GM19240 (cell line): ENCODE results near the gene TMBIM6.
"Not testable (repeated sequence)": the region's sequence is repeated elsewhere in the genome, so short reads cannot be mapped to it uniquely, and the experiment has no call there.

Source experiments
- DNase-seq: peaks from one replicate; pipeline ENCODE4 v3.0.0; 2011; ENCODE audit warnings: low spot score; ENCODE audit not compliant: insufficient read length

TMBIM6 gene

GRCh38 chr12:49776413-49776812, 35.1 kb downstream of the TMBIM6 start:
- peak; percentile 73 for DNase-seq

GRCh38 chr12:49776858-49777257, 35.5 kb downstream of the TMBIM6 start:
- no peak for DNase-seq

GRCh38 chr12:49777341-49777740, 36.0 kb downstream of the TMBIM6 start:
- DNase-seq, result no peak

GRCh38 chr12:49777800-49778748, 36.7 kb downstream of the TMBIM6 start:
- peak; percentile 64 for DNase-seq

DNA sequence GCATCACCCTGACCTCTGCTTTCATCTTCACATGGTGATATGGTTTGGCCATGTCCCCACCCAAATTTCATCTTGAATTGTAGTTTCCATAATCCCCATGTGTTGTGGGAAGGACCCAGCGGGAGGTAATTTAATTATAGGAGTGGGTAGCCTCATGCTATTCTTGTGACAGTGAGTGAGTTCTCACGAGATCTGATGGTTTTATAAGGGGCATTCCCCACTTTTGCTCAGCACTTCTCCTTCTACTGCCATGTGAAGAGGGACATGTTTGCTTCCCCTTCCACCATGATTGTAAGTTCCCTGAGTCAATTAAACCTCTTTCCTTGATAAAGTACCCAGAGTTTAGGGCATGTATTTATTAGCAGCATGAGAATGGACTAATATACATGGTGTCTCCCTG, 38.2 kb downstream of the TMBIM6 start:
- no peak for DNase-seq

- DNase-seq, result not testable (repeated sequence)
Measured at GRCh38 chr12:49780914-49781313, 39.6 kb downstream of the TMBIM6 start.

GRCh38 chr12:49783917-49784676, 42.7 kb downstream of the TMBIM6 start:
- DNase-seq, result no peak

DNA sequence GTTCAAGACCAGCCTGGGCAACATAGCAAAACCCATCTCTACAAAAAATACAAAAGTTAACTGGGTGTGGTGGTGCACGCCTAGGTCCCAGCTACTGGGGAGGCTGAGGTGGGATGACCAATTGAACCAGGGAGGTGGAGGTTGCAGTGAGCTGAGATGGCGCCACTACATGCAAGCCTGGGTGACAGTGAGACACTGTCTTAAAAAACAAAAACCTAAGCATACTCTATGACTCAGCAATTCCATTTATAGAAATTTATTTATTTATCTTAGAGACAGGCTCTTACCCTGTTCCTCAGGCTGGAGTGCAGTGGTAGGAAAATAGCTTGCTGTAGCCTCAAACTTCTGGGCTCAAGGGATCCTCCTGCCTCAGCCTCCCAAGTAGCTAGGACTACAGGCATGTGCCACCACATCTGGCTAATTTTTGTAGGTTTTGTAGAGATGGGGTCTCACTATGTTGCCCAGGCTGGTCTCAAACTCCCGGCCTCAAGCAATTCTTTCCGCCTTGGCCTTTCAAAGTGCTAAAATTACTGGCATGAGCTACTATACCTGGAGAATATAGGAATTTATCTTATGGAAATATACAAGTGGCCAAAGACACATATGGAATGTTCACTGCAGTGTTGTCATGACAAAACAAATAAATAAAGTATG, 43.5 kb downstream of the TMBIM6 start:
- DNase-seq, result no peak

- DNase-seq, result no peak
Measured at GRCh38 chr12:49787672-49788071, 46.3 kb downstream of the TMBIM6 start.

GRCh38 chr12:49789992-49790391, 48.6 kb downstream of the TMBIM6 start:
- DNase-seq, result no peak

DNA sequence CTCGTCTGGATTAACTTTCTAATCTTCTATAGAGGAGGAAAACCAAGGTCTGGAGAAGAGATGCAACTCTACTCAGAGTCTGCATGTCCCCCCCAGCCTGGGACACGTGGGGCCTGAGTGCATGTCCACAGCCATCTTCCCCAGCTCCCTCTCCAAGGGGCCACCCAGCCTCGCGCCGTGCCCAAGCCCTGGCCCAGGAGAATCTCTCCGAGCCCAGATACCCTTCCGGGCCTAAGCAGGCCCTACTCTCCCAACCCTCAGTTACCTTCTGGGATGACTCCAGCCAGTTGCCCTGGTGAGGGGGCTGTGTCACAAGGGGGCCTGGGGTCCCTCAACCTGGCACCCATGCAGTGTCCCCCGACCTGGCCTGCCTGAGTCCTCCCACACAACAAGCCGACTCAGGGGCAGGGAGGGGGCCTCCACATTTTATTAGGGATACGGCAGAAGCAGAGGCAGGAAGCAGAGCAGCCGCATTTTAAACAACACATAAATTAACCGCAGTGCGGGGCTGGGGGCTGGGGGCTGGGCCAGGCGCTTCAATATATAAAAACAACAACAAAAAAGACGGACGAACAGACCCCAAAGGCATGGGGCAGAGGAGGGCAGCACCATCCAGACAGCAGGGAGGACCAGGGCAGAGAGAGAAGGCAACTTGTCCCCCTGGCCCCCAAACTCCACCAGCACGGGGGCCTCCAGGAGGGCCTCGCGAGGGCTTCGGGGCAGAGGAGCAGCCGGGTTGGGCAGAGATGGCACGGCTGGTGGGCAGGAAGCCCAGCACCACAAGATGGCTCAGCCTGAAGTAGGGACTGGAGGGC, 49.6 kb downstream of the TMBIM6 start:
- DNase-seq, result no peak

GRCh38 chr12:49791700-49792099, 50.3 kb downstream of the TMBIM6 start:
- no peak for DNase-seq

- DNase-seq, result no peak
Measured at GRCh38 chr12:49792181-49792970, 51.0 kb downstream of the TMBIM6 start.

GRCh38 chr12:49792976-49793580, 51.7 kb downstream of the TMBIM6 start:
- no peak for DNase-seq

GRCh38 chr12:49793620-49794019, 52.3 kb downstream of the TMBIM6 start:
- no peak for DNase-seq

DNA sequence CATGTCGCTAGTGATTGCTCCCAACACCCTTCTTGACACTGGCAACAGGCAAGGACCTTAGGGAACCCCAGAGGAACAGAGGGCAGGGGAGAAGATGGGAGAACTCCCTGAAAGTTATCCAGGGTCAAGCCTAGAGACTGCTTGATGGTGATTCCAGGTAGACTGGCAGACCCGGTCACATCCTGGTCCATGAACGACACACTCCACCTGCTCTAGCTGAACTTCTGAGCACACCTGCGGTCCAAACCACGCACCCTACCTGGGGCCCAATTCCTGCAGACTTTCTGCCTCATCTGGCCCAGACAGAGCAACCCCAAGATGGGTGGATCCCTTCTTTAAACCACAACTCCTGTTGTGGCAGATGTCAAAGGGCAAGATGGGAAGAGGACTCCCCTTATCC, 52.7 kb downstream of the TMBIM6 start:
- DNase-seq, result no peak

DNA sequence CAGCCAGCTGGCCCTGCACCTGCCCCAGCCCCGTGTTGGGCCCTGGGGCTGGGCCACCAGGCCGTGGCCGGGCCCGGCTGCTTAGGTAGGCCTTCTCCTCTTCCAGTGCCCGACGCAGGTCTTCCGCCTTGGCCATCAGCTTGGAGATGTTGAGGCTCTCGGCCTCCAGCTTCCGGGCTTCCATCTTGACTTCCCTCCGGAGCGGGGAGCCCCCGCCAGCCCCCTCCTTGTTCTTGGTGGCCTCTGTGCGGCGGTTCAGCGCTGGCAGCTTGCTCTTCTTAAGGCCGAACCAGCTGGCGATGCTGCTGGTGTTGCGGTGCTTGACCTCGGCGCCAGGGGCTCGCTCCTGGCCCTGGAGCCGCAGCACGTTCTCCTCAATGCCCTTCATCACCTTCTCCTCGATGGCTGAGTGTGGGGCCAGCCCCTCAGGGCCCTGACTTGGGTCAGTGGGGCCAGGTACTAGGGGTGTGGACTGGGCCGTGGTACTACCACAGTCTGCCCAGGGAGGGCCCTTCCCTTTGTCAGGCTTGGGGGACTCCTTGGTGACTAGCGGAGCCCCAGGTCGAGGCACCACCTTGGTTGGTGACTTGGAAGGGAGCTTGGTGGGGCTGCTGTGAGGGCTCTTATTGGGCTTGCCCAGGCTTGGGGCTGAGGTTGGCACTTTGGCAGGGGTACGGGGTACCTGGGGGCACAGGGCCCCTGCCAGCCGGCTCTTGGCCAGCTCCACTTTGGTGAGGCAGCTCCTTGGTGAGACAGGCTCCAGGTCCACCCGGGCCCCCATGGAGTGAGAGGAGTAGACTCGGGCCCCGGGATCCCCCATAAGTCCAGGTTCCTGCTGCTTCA, 53.7 kb downstream of the TMBIM6 start:
- no peak for DNase-seq

- no peak for DNase-seq
Measured at GRCh38 chr12:49795654-49796105, 54.3 kb downstream of the TMBIM6 start.

DNA sequence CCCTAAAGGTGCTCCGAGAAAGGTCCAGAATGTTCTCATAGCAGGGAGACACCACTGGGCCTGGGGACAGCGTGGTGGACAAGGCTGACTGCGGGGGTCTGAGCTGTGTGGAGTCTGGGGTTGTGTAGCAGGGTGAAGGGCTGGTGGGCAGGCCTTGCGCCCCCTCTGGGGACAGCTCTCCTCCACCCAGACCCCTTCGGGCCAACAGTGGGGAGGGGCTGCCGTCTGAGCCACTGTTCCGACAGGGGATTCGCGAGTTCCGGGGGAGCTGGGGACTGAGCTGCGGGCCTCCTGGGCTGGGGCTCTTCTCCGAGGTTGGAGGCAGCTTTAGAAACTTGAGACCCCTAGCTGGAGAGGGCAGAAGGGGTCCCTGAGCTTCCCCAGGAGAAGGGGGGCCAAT, 54.8 kb downstream of the TMBIM6 start:
- no peak for DNase-seq
